Endothelial cell of umbilical vein (primary cell): ENCODE results near the gene CTDP1. TPM values are rescaled to one million over a fixed set of nuclear protein-coding genes. Genes with fewer than 3 reads are reported as not detected.

Source experiments
- BruUV-seq: library from RNA; stranded (reverse); fragments of 400-500 nt; replicated peaks from 2 replicates; lab custom pipeline; 2021; lab: Mats Ljungman, UMichigan
- CTCF ChIA-PET: fragments of 300-600, 350-600 bp; sonication (Branson Sonifier 250); formaldehyde crosslinking; loops from one replicate; lab custom pipeline; 2021; ENCODE audit warnings: antibody characterized with exemption, inconsistent platforms; lab: Charles Lee
- POLR2A ChIA-PET: fragments of 300-600, 350-600 bp; sonication (Branson Sonifier 250); formaldehyde crosslinking; loops from one replicate; lab custom pipeline; 2021; ENCODE audit warnings: antibody characterized with exemption, inconsistent platforms; lab: Charles Lee
- DNase-seq: peaks from one replicate; pipeline ENCODE4 v3.0.0-alpha.2; 2011; ENCODE audit warnings: low read depth, low spot score
- FAIRE-seq: peaks from 2 replicates; lab custom pipeline; 2011; peaks lifted over from hg19 to GRCh38; lab: Jason Lieb, UNC
- H2AFZ ChIP-seq: 2 replicates; pipeline ENCODE4 v1.6.0; 2012; ENCODE audit warnings: low read depth, low read length, control low read depth, inconsistent platforms
- H3K27ac ChIP-seq: 2 replicates; pipeline ENCODE4 v1.5.1; 2011; ENCODE audit warnings: low read depth, mild to moderate bottlenecking, control low read depth, low read length, moderate library complexity; ENCODE audit not compliant: insufficient read depth
- H3K27me3 ChIP-seq, 2 experiments: 2 replicates each; pipeline versions ENCODE4 v1.6.0 to v1.6.1; 2011; ENCODE audit warnings: low read length in 2 of 2, mixed read lengths in 1 of 2; ENCODE audit not compliant: control insufficient read depth in 2 of 2, insufficient read depth in 2 of 2
- H3K36me3 ChIP-seq, 2 experiments: 2 replicates in 1 of 2; 3 replicates in 1 of 2; pipeline ENCODE4 v1.5.1; 2011; ENCODE audit warnings: low read length in 2 of 2, mild to moderate bottlenecking in 1 of 2, moderate library complexity in 1 of 2; ENCODE audit not compliant: control insufficient read depth in 2 of 2, insufficient read depth in 2 of 2; ENCODE audit errors: extremely low read depth in 1 of 2
- H3K4me1 ChIP-seq: 3 replicates; pipeline ENCODE4 v1.5.1; 2011; ENCODE audit warnings: mild to moderate bottlenecking, low read length; ENCODE audit not compliant: control insufficient read depth, insufficient read depth; ENCODE audit errors: extremely low read depth
- H3K4me2 ChIP-seq: 2 replicates; pipeline ENCODE4 v1.6.1; 2011; ENCODE audit warnings: low read length, control low read depth, mixed read lengths; ENCODE audit not compliant: insufficient read depth
- H3K4me3 ChIP-seq, 3 experiments: fragments of 200-600 bp in 1 of 3; sonication (generic), shearing (Covaris generic) in 1 of 3; replicated peaks in 1 of 3; 2 replicates each; pipeline ENCODE4 v1.5.1; 2011 to 2016; ENCODE audit warnings: control low read depth in 3 of 3, low read length in 3 of 3, mild to moderate bottlenecking in 2 of 3, inconsistent platforms in 1 of 3, low read depth in 1 of 3, moderate library complexity in 1 of 3; ENCODE audit not compliant: insufficient read depth in 1 of 3
- H3K79me2 ChIP-seq: 2 replicates; pipeline ENCODE4 v1.6.0; 2012; ENCODE audit warnings: low read length, inconsistent platforms; ENCODE audit not compliant: control insufficient read depth, insufficient read depth
- H3K9ac ChIP-seq: replicated peaks from 2 replicates; pipeline ENCODE3; 2011; ENCODE audit warnings: low read length, control low read depth; ENCODE audit not compliant: insufficient read depth; ENCODE audit errors: extremely low read depth
- H3K9me1 ChIP-seq: replicated peaks from 3 replicates; pipeline ENCODE4 v1.6.0; 2011; ENCODE audit warnings: mild to moderate bottlenecking, low read length; ENCODE audit not compliant: control insufficient read depth, insufficient read depth; ENCODE audit errors: extremely low read depth
- H3K9me3 ChIP-seq: replicated peaks from 2 replicates; pipeline ENCODE4 v1.5.1; 2012; ENCODE audit warnings: low read length, inconsistent platforms; ENCODE audit not compliant: control insufficient read depth, insufficient read depth
- H4K20me1 ChIP-seq: replicated peaks from 2 replicates; pipeline ENCODE3; 2011; ENCODE audit warnings: mild to moderate bottlenecking, low read length; ENCODE audit not compliant: control insufficient read depth, insufficient read depth; ENCODE audit errors: extremely low read depth
- CTCF ChIP-seq, 2 donors: IDR thresholded peaks; 1 replicate in 1 of 2; 2 replicates in 1 of 2; pipeline ENCODE4 v1.5.1; 2011; ENCODE audit warnings: low read length in 2 of 2, mild to moderate bottlenecking in 2 of 2, moderate library complexity in 2 of 2, control low read depth in 1 of 2, inconsistent platforms in 1 of 2, low read depth in 1 of 2; ENCODE audit not compliant: insufficient read depth in 1 of 2; ENCODE audit errors: extremely low read depth in 1 of 2
- EZH2 ChIP-seq: IDR thresholded peaks from 2 replicates; pipeline ENCODE4 v1.6.1; 2012; ENCODE audit warnings: borderline replicate concordance, low read depth, mild to moderate bottlenecking, moderate library complexity, low read length, inconsistent platforms; ENCODE audit not compliant: severe bottlenecking
- FOS ChIP-seq: IDR thresholded peaks from 2 replicates; pipeline ENCODE4 v1.6.1; 2011; ENCODE audit warnings: mild to moderate bottlenecking, low read length, moderate library complexity, borderline replicate concordance; ENCODE audit not compliant: insufficient read depth
- GATA2 ChIP-seq: IDR thresholded peaks from 2 replicates; pipeline ENCODE4 v1.7.0; 2011; ENCODE audit warnings: low read depth, mild to moderate bottlenecking, moderate library complexity, mixed read lengths, low read length; ENCODE audit not compliant: insufficient read length, insufficient read depth
- JUN ChIP-seq: IDR thresholded peaks from 2 replicates; pipeline ENCODE4 v1.6.1; 2011; ENCODE audit warnings: borderline replicate concordance, low read depth; ENCODE audit not compliant: insufficient read length, insufficient read depth
- MAX ChIP-seq: IDR thresholded peaks from 2 replicates; pipeline ENCODE4 v1.6.1; 2011; ENCODE audit not compliant: insufficient read depth, insufficient read length
- MYC ChIP-seq: IDR thresholded peaks from one replicate; pipeline ENCODE4 v1.6.1; 2011; ENCODE audit warnings: mild to moderate bottlenecking, low read depth, low read length
- POLR2A ChIP-seq: IDR thresholded peaks from 2 replicates; pipeline ENCODE4 v1.6.1; 2012; ENCODE audit warnings: low read depth, mild to moderate bottlenecking, control low read depth, low read length
- POLR2AphosphoS5 ChIP-seq: IDR thresholded peaks from 2 replicates; pipeline ENCODE4 v1.6.1; 2012; ENCODE audit warnings: low read depth, mild to moderate bottlenecking, control low read depth, low read length, moderate library complexity; ENCODE audit not compliant: insufficient read depth
- dilution Hi-C: fragments of 300-500 bp; cut with MboI; formaldehyde crosslinking; loops from one replicate; pipeline ENCODE4 v1.15.0; 2019; ENCODE audit warnings: low sequenced_read_pairs; ENCODE audit not compliant: extremely low pct_ligation_motif_present
- intact Hi-C: fragments of 100-400 bp; cut with micrococcal nuclease; formaldehyde crosslinking; loops from one replicate; pipeline ENCODE4 v1.10.0; 2022
- polyA plus RNA-seq, 4 experiments: library from polyadenylated mRNA; depleted of rRNA in 3 of 4; stranded (reverse) in 3 of 4; unstranded in 1 of 4; fragments of >200 nt; gene quantifications; 2 replicates each; pipeline versions ENCODE4 v1.2.1 to v1.2.3, GENCODE V29; 2011 to 2012; ENCODE audit warnings: missing spikeins in 1 of 4
- total RNA-seq: library from RNA; stranded (reverse); gene quantifications from 2 replicates; pipeline ENCODE4 v1.2.3, GENCODE V29; 2021

The CTDP1 gene
- total and polyA plus RNA-seq, 2 donors (not counting 3 experiments of a cell fraction or from before 2014, with no cell fraction given): 15.3 to 27.6 TPM

GRCh38 chr18:79706658-79707057, 27.1 kb downstream of the CTDP1 start:
- FAIRE-seq (no peak), DNase-seq (no peak)
- TF ChIP-seq MAX: no peak
- TF ChIP-seq FOS: no peak
- TF ChIP-seq MYC: no peak
- no peak for TF ChIP-seq CTCF (IDR thresholded peaks at IDR 0.05; ENCODE audit: extremely low read depth in 1 of 2, insufficient read depth in 1 of 2, low read depth in 1 of 2, low read length in 2 of 2)
- TF ChIP-seq JUN: no peak
- TF ChIP-seq POLR2A: no peak
- no peak for TF ChIP-seq GATA2
- TF ChIP-seq POLR2AphosphoS5: no peak
- TF ChIP-seq EZH2: no peak
- dilution Hi-C loops: no loop called here
- Histone ChIP-seq H3K9me3 (no peaks in the 10 kb centered on the region), H3K36me3 (peaks cover 4 to 29% of the 10 kb centered on the region in 2 experiments), H2AFZ (no peak overlapping the region), H3K27ac (no peak overlapping the region), H3K79me2 (peaks cover 5% of the 10 kb centered on the region), H3K9me1 (no peaks in the 10 kb centered on the region), H3K9ac (no peak overlapping the region), H3K27me3 (no peaks in the 10 kb centered on the region), H3K4me3 (no peak overlapping the region), H4K20me1 (no peaks in the 10 kb centered on the region), H3K4me1 (no peaks in the 10 kb centered on the region), H3K4me2 (no peak overlapping the region)
- POLR2A ChIA-PET: no interaction called here
- no TSS peak for BruUV-seq
- intact Hi-C loops: no loop called here
- CTCF ChIA-PET: no interaction called here
